Measurements from ENCODE around the gene GMEB1.
"Not testable (repeated sequence)": the region's sequence is repeated elsewhere in the genome, so short reads cannot be mapped to it uniquely, and the experiment has no call there.

GMEB1 gene

GRCh38 chr1:28644494-28644893 lies 24.1 kb upstream of the GMEB1 start:
- Histone ChIP-seq H4K20me1 (ENCODE audit: insufficient read depth, low read length, poor library complexity, severe bottlenecking) (peaks cover 4% of the 10 kb centered on the region), H3K36me3 (ENCODE audit: insufficient read depth, low read length) (no peaks in the 10 kb centered on the region), H3K79me2 (ENCODE audit: insufficient read depth, low read length) (0 out of 2 replicates have a peak, but pooled peaks cover 10% of the 10 kb centered on the region), H3K4me3 (ENCODE audit: low read length, poor library complexity, severe bottlenecking) (peak overlapping the region; percentile 88), H3K9me3 (ENCODE audit: insufficient read depth, low read depth, low read length) (no peaks in the 10 kb centered on the region), H3K9me2 (replicated peaks; ENCODE audit: low read depth, low read length) (no peaks in the 10 kb centered on the region), H3F3A (ENCODE audit: low read depth) (peaks cover 11% of the 10 kb centered on the region; the same call in 1 of the 2 replicates), H2AFZ (ENCODE audit: low read length) (no peak overlapping the region), H3K4me1 (ENCODE audit: insufficient read depth, low read length, poor library complexity, severe bottlenecking) (peaks cover 30% of the 10 kb centered on the region), H3K27me3 (ENCODE audit: insufficient read depth, low read length, poor library complexity, severe bottlenecking) (no peaks in the 10 kb centered on the region), H3K9ac (ENCODE audit: low read depth, low read length, poor library complexity, severe bottlenecking) (peak overlapping the region; percentile 86), H3K4me2 (ENCODE audit: low read depth, low read length, poor library complexity, severe bottlenecking) (peak overlapping the region; percentile 83)
- TF ChIP-seq EZH2phosphoT487 (IDR thresholded peaks at IDR 0.05; ENCODE audit: borderline replicate concordance), result no peak

- H3K4me1 ChIP-seq (ENCODE audit: insufficient read depth, low read length, poor library complexity, severe bottlenecking), result peaks cover 30% of the 10 kb centered on the region
Measured at GRCh38 chr1:28645406-28645805, 23.2 kb upstream of the GMEB1 start.

GRCh38 chr1:28646040-28646439 lies 22.5 kb upstream of the GMEB1 start:
- no peaks in the 10 kb centered on the region for H3K36me3 ChIP-seq (ENCODE audit: insufficient read depth, low read length)
- no peak for TF ChIP-seq EZH2phosphoT487 (IDR thresholded peaks at IDR 0.05; ENCODE audit: borderline replicate concordance)
- TF ChIP-seq, protein P1, sequence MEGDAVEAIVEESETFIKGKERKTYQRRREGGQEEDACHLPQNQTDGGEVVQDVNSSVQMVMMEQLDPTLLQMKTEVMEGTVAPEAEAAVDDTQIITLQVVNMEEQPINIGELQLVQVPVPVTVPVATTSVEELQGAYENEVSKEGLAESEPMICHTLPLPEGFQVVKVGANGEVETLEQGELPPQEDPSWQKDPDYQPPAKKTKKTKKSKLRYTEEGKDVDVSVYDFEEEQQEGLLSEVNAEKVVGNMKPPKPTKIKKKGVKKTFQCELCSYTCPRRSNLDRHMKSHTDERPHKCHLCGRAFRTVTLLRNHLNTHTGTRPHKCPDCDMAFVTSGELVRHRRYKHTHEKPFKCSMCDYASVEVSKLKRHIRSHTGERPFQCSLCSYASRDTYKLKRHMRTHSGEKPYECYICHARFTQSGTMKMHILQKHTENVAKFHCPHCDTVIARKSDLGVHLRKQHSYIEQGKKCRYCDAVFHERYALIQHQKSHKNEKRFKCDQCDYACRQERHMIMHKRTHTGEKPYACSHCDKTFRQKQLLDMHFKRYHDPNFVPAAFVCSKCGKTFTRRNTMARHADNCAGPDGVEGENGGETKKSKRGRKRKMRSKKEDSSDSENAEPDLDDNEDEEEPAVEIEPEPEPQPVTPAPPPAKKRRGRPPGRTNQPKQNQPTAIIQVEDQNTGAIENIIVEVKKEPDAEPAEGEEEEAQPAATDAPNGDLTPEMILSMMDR (conservative IDR thresholded peaks at IDR 0.05; ENCODE audit: low read length), result no peak
- H3K79me2 ChIP-seq (ENCODE audit: insufficient read depth, low read length), result 0 out of 2 replicates have a peak, but pooled peaks cover 10% of the 10 kb centered on the region
- no peaks in the 10 kb centered on the region for H3K9me2 ChIP-seq (replicated peaks; ENCODE audit: low read depth, low read length)
- no peak overlapping the region for H3K4me3 ChIP-seq (ENCODE audit: low read length, poor library complexity, severe bottlenecking)
- H3K4me1 ChIP-seq (ENCODE audit: insufficient read depth, low read length, poor library complexity, severe bottlenecking), result peaks cover 25% of the 10 kb centered on the region
- H3K27me3 ChIP-seq (ENCODE audit: insufficient read depth, low read length, poor library complexity, severe bottlenecking), result no peaks in the 10 kb centered on the region
- H3K9me3 ChIP-seq (ENCODE audit: insufficient read depth, low read depth, low read length), result no peaks in the 10 kb centered on the region
- H3K9ac ChIP-seq (ENCODE audit: low read depth, low read length, poor library complexity, severe bottlenecking), result no peak overlapping the region
- peaks cover 4% of the 10 kb centered on the region for H4K20me1 ChIP-seq (ENCODE audit: insufficient read depth, low read length, poor library complexity, severe bottlenecking)
- H2AFZ ChIP-seq (ENCODE audit: low read length), result no peak overlapping the region
- no peak overlapping the region for H3K4me2 ChIP-seq (ENCODE audit: low read depth, low read length, poor library complexity, severe bottlenecking)
- H3F3A ChIP-seq (ENCODE audit: low read depth), result peaks cover 14% of the 10 kb centered on the region; the same call in 1 of the 2 replicates

More at GRCh38 chr1:28645406-28645805, 23.2 kb upstream of the GMEB1 start:
- H4K20me1 ChIP-seq (ENCODE audit: insufficient read depth, low read length, poor library complexity, severe bottlenecking); H3K36me3 ChIP-seq (ENCODE audit: insufficient read depth, low read length); H3K4me3 ChIP-seq (ENCODE audit: low read length, poor library complexity, severe bottlenecking); H3K4me2 ChIP-seq (ENCODE audit: low read depth, low read length, poor library complexity, severe bottlenecking); H3K27me3 ChIP-seq (ENCODE audit: insufficient read depth, low read length, poor library complexity, severe bottlenecking); H3K9me3 ChIP-seq (ENCODE audit: insufficient read depth, low read depth, low read length); H2AFZ ChIP-seq (ENCODE audit: low read length); H3K9ac ChIP-seq (ENCODE audit: low read depth, low read length, poor library complexity, severe bottlenecking); H3K9me2 ChIP-seq (replicated peaks; ENCODE audit: low read depth, low read length): not testable (repeated sequence)
- Histone ChIP-seq H3F3A (ENCODE audit: low read depth) (peaks cover 12% of the 10 kb centered on the region; the same call in 1 of the 2 replicates), H3K79me2 (ENCODE audit: insufficient read depth, low read length) (0 out of 2 replicates have a peak, but pooled peaks cover 10% of the 10 kb centered on the region)

- TF ChIP-seq, protein P1 (conservative IDR thresholded peaks at IDR 0.05; ENCODE audit: low read length), result no peak
- no peak for TF ChIP-seq EZH2phosphoT487 (IDR thresholded peaks at IDR 0.05; ENCODE audit: borderline replicate concordance)
- peak overlapping the region; percentile 81 for H2AFZ ChIP-seq (ENCODE audit: low read length)
- no peaks in the 10 kb centered on the region for H3K9me3 ChIP-seq (ENCODE audit: insufficient read depth, low read depth, low read length)
- no peaks in the 10 kb centered on the region for H3K79me2 ChIP-seq (ENCODE audit: insufficient read depth, low read length)
- H3K4me2 ChIP-seq (ENCODE audit: low read depth, low read length, poor library complexity, severe bottlenecking), result peak overlapping the region; percentile 68
- peaks cover 15% of the 10 kb centered on the region for H3K4me1 ChIP-seq (ENCODE audit: insufficient read depth, low read length, poor library complexity, severe bottlenecking)
- no peaks in the 10 kb centered on the region for H3K9me2 ChIP-seq (replicated peaks; ENCODE audit: low read depth, low read length)
- no peaks in the 10 kb centered on the region for H4K20me1 ChIP-seq (ENCODE audit: insufficient read depth, low read length, poor library complexity, severe bottlenecking)
- peak overlapping the region; percentile 75 for H3K9ac ChIP-seq (ENCODE audit: low read depth, low read length, poor library complexity, severe bottlenecking)
- H3K27me3 ChIP-seq (ENCODE audit: insufficient read depth, low read length, poor library complexity, severe bottlenecking), result no peaks in the 10 kb centered on the region
- no peaks in the 10 kb centered on the region for H3K36me3 ChIP-seq (ENCODE audit: insufficient read depth, low read length)
- H3F3A ChIP-seq (ENCODE audit: low read depth), result peaks cover 14% of the 10 kb centered on the region; the same call in 1 of the 2 replicates
- H3K4me3 ChIP-seq (ENCODE audit: low read length, poor library complexity, severe bottlenecking), result peak overlapping the region; percentile 72
Measured at GRCh38 chr1:28648008-28648473, 20.5 kb upstream of the GMEB1 start.
